Right lobe of liver (tissue), 4 donors: Measurements from ENCODE around the gene RGS3.

Experiments
- POLR2A ChIP-seq: fragments of 450-650 bp; IDR thresholded peaks from one replicate; pipeline ENCODE4 v1.6.1; 2017; ENCODE audit warnings: antibody characterized with exemption, mild to moderate bottlenecking
- TF ChIP-seq, protein P1 (sequence below), 4 donors: fragments of 200-600 bp in 3 of 4; fragments of 450-650 bp in 1 of 4; IDR thresholded peaks; one replicate each; pipeline versions ENCODE4 v1.5.1 to v1.8.0; 2016 to 2022; ENCODE audit warnings: antibody characterized with exemption in 4 of 4, mild to moderate bottlenecking in 2 of 4
- donor health status: DM: no; HTN: no; CAD: no.
- donor health status: DM: no; HTN: no; CAD: no.
- donor health status: DM: no; HTN: yes; CAD: no.

DNA sequence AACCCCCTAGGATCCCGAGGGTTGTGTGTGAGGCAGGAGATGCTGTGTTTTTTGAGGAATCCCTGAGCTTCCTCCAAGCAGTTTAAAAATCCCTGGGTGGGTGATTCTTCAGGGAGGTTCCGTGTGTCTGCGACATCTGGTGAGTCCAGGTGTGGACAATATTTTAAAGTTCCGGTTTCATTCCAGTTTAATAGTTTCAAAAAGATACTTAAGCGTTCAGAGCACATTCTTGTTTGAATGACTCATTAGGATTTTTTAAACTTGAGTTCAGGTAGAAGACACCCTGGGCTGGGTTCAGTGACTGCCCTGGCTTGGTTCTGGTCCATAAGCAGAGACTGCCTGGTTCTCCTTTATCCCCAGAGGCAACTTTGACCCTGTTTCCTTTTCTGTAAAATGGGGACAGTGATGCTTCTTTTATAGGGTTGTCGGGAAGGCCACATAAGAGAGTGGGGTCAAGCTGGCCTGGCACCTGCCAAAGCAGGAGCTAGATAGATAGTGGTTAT, 119.2 kb downstream of the RGS3 start:
- TF ChIP-seq, protein P1, sequence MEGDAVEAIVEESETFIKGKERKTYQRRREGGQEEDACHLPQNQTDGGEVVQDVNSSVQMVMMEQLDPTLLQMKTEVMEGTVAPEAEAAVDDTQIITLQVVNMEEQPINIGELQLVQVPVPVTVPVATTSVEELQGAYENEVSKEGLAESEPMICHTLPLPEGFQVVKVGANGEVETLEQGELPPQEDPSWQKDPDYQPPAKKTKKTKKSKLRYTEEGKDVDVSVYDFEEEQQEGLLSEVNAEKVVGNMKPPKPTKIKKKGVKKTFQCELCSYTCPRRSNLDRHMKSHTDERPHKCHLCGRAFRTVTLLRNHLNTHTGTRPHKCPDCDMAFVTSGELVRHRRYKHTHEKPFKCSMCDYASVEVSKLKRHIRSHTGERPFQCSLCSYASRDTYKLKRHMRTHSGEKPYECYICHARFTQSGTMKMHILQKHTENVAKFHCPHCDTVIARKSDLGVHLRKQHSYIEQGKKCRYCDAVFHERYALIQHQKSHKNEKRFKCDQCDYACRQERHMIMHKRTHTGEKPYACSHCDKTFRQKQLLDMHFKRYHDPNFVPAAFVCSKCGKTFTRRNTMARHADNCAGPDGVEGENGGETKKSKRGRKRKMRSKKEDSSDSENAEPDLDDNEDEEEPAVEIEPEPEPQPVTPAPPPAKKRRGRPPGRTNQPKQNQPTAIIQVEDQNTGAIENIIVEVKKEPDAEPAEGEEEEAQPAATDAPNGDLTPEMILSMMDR (IDR thresholded peaks at IDR 0.05) = no peak
- TF ChIP-seq POLR2A = no peak
